ENCODE measurements around the gene SLC2A9. TPM values are rescaled to one million over a fixed set of nuclear protein-coding genes. Genes with fewer than 3 reads are reported as not detected.
"Not testable (repeated sequence)": the region's sequence is repeated elsewhere in the genome, so short reads cannot be mapped to it uniquely, and the experiment has no call there.

Gene SLC2A9
- total RNA-seq, 1 experiment from 2014 or later, result 0.24 TPM

DNA sequence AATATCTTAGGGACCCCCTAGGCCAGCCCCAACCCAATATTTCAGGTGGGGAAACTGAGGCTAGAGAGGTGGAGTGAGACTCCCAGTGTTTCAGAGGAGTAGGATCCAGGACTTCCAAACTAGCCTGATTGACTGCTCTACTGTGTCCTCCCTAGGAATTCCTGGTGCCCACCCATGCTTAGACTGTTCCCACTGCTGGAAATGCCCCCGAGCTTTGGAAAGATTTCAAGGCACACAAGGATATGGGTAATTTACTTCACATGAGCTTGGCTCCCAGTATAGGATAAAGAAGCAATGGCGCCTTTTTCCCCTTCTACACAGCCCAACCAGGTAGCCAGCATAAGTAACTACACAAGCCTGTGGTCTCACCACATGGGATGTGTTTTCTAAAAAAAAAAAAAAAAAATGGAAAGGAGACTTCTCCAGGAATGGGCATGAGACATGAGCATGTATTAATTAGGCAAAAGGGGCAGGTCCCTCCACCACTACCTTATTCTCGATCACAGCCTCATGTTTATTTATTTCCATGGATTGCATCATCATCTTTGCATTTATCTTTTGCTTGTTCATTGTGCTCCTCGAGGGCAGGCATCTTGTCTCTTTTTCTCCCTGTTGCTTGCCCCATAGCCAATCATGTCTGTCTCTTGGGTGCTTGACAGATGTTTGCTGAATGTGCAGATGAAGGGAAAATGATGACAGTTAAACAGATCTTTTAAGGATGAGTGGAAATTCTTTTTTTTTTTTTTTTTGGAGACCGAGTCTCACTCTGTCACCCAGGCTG lies 173.1 kb downstream of the SLC2A9 start:
- in situ Hi-C loops (cut with HindIII; ENCODE audit: low pct_unique_long_range_greater_than_20kb, low sequenced_read_pairs), result no loop called here
- no peak for DNase-seq (ENCODE audit: low read depth, low spot score)

DNA sequence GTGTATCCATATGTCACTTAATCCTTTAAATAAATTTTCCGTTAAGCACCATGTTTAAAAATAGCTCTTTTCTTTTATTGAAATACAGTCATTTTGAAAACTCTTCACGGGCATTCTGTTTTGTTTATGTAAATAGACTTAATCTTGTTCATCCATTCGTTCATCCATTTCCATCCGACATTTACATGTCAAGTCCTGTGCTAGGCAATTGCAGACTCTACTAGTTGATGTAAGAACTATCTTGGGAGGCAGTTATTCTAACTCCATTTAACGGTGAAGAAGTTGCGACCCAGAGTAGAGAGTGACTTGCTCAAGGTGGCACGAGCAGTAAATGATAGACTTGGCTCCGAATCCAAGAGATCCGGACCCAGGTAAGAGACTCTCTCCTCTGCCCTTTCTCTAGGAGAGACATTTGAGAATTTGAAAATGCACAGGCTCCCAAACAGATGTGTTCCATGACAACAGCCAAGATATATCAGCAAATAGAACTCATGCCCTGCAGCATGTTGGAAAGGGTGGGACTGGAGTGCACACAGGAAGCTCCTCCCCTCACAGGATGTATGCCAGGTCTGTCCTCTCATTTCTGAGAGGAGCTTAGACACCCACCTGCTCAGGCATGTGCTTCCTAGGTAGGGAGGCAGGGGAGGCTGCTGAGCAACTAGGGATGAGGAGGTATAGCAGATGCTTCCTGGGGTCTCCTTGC lies 175.4 kb downstream of the SLC2A9 start:
- in situ Hi-C loops (cut with HindIII; ENCODE audit: low pct_unique_long_range_greater_than_20kb, low sequenced_read_pairs), result no loop called here
- DNase-seq (ENCODE audit: low read depth, low spot score), result no peak

DNA sequence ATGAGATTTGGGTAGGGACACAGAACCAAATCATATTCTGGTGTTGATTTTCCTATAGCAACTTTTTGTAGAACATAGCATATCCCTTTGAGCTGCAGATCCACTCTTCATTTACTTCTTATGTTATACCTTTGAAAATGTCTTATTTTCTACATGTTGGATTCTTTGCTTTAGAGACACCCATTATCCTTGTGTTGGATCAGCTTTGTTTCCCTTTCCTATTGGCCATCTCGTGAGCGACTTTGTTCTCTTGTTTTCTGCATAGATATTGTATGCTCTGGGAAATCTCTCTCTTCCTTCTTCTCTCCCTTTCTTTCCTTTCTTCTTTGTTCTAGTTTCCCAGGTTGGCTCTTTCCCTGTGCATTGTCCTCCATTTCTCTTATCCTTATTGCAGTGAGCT lies 180.2 kb downstream of the SLC2A9 start:
- no peak for DNase-seq (ENCODE audit: low read depth, low spot score)
- in situ Hi-C loops (cut with HindIII; ENCODE audit: low pct_unique_long_range_greater_than_20kb, low sequenced_read_pairs), result no loop called here

DNA sequence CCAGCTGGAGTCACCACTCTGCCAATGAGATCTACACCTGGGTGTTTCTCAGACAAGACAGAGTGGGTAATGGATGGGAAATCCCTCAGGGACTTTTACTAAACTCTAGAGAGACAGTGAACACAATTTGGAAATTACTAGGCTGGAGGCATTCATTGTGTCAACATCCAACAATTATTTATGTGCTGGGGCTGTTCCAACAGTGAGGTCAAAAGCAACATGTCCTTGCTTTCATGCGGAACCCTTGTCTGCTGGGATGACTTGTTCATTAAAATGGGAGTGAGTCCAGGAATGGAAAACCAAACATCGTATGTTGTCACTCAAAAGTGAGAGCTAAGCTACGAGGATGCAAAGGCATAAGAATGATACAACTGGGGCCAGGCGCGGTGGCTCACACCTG lies 185.9 kb downstream of the SLC2A9 start:
- DNase-seq (ENCODE audit: low read depth, low spot score), result no peak
- in situ Hi-C loops (cut with HindIII; ENCODE audit: low pct_unique_long_range_greater_than_20kb, low sequenced_read_pairs), result no loop called here

DNA sequence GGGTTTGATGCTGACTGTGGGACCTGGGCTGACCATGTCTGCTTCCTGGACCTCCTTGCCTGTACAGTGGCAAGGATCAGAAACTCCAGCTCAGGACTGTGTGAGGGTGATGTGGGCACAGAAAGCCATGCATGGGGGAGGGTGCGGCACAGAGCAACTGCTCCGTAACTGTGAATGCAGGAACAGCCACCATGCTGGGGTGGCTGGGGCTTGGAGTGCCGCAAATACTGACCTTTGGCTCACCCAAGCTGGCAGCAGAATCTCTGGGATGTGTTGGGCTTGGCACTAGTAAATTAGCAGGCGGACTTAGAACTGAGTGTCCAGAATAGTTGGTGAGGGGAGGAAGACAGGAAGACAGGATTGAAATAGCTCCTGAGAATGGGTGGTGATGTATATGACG lies 187.9 kb downstream of the SLC2A9 start:
- in situ Hi-C loops (cut with HindIII; ENCODE audit: low pct_unique_long_range_greater_than_20kb, low sequenced_read_pairs), result no loop called here
- no peak for DNase-seq (ENCODE audit: low read depth, low spot score)

DNA sequence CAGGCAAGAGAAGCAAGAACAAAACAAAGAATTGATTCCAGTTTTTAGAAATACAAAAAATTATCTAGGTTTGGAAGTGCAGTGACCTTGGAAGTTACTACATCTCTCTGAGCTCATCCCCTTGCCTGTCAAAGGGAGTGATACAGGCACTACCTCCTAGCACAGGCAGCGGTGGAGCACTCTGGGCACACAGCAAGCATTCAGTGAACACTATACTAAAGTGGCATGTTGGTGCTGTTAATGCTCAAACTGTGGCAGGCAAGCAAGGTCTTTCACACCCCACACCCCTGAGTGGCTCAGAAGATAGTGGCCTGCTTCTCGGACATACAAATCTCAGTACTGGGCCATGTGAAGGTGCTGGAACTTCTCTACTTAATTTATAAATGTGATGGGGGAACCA lies 188.7 kb downstream of the SLC2A9 start:
- in situ Hi-C loops (cut with HindIII; ENCODE audit: low pct_unique_long_range_greater_than_20kb, low sequenced_read_pairs), result no loop called here
- DNase-seq (ENCODE audit: low read depth, low spot score), result no peak

DNA sequence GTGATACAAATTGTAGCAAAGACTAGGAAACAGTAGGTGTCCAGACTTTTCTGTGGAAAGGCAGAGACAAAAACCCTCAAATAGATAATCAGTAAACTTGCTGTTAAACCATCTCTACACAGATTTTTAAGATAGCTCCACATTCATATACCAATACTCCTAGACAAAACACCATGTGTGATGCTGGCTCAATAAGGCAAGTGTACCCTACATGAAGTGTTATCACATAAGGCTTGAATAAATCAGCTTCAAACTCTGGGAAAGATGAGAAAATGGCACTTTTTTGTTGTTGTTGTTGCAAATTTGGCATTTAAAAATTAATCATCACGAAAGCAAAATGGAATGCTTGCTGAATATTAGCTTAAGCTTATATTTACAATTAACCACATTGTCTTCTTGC lies 194.7 kb downstream of the SLC2A9 start:
- DNase-seq (ENCODE audit: low read depth, low spot score), result no peak
- in situ Hi-C loops (cut with HindIII; ENCODE audit: low pct_unique_long_range_greater_than_20kb, low sequenced_read_pairs), result no loop called here

DNA sequence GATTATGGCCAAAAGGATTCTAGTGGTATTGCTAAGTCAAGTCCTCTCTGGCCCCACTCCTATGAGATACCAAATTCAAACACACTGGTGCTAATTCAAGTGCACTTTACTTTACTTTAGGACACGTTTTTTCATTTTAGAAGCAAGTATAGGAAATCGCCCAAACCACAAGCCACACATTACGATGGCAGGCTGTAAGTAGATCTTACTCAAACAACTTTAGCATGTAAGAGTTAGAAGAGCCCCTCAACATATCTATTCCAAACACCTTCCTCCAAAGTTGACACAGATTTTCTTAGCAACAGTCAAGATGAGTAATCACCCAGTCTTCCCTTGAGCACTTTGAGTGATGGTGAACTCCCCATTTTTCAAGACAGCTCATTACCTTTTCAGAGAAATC lies 196.2 kb downstream of the SLC2A9 start:
- DNase-seq (ENCODE audit: low read depth, low spot score), result no peak
- in situ Hi-C loops (cut with HindIII; ENCODE audit: low pct_unique_long_range_greater_than_20kb, low sequenced_read_pairs), result no loop called here

DNA sequence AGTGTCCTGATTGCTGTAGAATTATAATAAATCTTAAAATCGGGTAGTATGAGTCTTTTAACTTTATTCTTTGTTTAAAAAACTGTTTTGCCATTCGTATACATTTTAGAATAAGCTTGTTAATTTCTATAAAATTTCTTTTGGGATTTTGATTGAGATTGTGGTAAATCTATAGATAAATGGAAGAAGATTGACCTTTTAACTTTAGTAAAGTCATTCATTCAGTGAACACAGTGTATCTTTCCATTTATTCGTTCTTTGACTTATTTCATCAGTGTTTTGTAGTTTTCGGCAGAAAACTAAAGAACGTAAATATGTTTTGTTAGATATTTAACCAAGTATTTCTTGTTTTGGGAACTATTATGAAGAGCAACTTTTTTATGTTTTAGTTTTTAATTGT lies 201.0 kb downstream of the SLC2A9 start:
- no peak for DNase-seq (ENCODE audit: low read depth, low spot score)
- in situ Hi-C loops (cut with HindIII; ENCODE audit: low pct_unique_long_range_greater_than_20kb, low sequenced_read_pairs), result no loop called here

DNA sequence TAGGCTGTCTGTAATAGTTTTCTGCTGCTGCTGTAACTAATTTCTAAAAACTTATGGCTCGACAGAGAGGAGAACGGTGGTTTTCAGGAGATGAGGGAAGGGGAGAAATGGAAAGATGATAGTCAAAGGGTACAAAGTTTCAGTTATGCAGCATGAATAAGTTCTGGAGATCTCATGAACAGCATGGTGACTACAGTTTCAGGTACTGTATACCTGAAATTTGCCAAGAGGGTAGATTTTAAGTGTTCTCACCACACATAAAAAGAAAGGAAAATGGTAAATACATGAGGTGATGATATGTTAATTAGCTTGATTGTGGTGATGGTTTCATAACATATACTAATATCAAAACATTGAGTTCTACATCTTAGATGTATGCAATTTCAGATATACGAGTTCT lies 205.0 kb downstream of the SLC2A9 start:
- in situ Hi-C loops (cut with HindIII; ENCODE audit: low pct_unique_long_range_greater_than_20kb, low sequenced_read_pairs), result no loop called here
- DNase-seq (ENCODE audit: low read depth, low spot score), result no peak

DNA sequence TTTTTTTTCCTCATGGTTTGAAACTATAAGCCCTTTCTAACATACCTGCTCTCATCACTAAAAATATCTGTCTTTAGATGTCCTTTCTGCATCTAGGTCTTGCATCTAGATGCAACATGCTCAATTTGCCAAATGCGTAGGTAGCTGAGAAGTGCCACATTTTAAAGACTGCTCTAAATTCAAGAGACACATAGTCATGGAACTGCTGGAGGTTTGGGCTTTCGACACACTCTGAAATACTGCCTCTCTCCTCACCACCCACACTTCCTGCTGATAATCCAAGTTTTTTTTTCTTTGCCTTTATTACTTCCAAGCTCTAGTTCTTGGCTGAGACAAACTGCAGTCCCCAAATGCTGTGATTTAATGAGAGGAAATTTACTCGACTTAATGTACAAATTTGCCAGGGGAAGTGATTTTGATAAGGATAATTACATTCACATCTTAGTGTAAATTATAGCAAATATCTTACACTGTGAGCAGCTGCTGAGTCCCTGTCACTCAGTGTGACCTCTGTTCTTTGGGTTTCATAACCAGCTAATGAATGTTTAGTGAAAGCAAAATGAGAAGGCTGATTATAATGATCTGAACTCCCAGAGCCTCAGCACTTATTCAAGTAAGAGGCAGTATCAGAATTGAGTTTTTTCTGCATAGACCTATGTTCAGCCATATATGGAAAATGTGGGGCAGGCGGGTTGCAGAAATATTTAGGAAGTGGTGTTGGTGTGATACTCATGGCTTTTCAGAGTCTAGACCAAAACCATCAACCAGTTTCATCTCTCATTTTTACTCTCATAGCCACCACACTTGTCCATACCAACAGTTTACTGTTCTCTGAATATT lies 208.6 kb downstream of the SLC2A9 start:
- no peak for DNase-seq (ENCODE audit: low read depth, low spot score)
- in situ Hi-C loops (cut with HindIII; ENCODE audit: low pct_unique_long_range_greater_than_20kb, low sequenced_read_pairs), result no loop called here

DNA sequence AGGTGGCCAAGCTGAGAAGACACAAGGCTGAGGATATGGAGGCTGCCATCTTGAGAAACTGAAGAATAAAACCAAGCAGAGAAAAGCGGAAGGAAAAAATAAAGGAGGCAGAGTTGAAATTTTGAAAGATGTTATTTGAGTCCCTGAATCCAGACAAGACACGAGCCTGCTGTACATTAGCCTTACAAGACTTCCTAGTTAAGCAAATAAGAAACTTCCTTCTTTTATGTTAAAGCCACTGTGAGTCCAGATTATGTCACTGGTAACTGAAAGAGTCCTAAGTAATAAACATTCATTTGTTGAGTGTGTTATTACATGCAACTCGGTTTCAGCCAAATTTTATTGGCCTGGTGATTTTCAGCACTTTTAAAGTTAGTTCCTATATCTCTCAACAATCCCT lies 209.5 kb downstream of the SLC2A9 start:
- in situ Hi-C loops (cut with HindIII; ENCODE audit: low pct_unique_long_range_greater_than_20kb, low sequenced_read_pairs), result no loop called here
- no peak for DNase-seq (ENCODE audit: low read depth, low spot score)

DNA sequence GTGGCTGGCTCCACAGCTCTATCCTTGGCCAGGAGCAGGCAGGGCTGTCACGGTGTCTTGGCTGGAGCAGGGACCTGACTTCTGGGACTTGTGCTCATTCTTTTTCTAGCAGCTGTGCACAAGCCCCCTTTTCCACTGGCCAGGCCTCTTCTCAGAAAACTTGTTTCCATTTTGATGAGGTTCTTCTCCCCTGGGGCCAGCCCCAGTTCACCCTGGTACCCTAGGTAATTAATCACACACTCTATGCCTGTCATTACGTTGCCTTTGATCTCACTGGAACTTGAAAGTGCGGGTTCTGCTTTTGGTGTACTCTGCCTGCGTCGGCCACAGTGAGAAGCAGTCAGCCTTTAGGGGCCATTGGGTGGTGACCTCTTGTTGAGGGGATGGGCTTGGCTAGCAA lies 213.2 kb downstream of the SLC2A9 start:
- in situ Hi-C loops (cut with HindIII; ENCODE audit: low pct_unique_long_range_greater_than_20kb, low sequenced_read_pairs), result no loop called here
- DNase-seq (ENCODE audit: low read depth, low spot score), result no peak

DNA sequence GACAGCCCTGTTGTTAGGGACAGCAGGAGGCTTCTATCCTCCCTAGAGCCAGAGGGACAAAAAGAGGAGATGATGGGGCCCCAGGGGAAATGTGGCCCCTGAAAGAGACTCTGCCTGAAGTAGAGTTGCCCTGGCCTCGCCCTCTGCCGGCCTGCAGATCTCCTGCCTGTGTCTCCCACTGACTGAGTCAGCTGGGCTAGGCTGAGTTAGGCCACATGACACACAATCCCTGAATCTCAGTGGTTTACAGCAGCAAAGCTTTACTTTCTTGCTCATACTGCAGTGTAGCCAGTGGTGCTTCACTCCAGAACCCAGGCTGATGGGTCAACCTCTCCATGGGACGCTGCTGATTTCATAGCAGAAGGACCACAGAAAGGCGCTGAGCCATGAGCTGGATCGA lies 216.4 kb downstream of the SLC2A9 start:
- in situ Hi-C loops (cut with HindIII; ENCODE audit: low pct_unique_long_range_greater_than_20kb, low sequenced_read_pairs), result no loop called here
- no peak for DNase-seq (ENCODE audit: low read depth, low spot score)

DNA sequence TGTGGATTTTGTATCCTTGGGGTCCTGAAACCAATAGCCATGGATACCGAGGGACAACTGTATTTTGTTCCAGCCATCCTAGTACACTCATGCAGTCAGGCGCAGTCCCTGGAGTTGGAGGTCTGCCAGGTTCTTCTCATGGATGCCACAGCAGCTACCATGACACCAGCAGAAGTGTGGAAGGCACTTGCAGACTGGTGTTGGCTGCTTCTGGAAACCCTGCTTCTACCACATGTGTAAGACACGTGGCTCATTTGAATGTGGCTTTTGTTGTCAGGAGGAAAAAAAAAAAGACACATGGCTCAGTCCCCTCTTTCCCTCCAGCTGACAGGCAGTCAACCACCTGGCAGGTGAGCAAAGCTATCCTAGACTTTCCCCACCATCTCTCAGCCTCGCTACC lies 220.4 kb downstream of the SLC2A9 start:
- no peak for DNase-seq (ENCODE audit: low read depth, low spot score)
- in situ Hi-C loops (cut with HindIII; ENCODE audit: low pct_unique_long_range_greater_than_20kb, low sequenced_read_pairs), result no loop called here

DNA sequence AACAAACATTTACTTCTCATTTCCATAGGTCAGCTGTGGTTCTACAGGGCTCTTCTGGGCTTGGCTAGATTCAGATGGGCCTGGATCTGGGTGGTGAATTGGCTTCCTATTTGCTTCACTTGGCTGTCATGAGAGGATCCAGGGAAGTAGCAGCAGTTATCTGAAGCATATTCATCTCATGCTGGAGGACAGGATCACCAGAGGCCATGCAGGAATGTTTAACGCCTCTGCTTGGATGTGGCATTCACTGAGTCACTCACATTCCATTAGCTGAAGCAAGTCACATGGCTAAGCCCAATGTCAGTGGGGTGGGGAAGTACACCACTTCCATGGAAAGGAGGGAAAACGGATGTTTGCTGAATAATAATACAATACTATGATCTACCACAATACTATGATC lies 224.7 kb downstream of the SLC2A9 start:
- in situ Hi-C loops (cut with HindIII; ENCODE audit: low pct_unique_long_range_greater_than_20kb, low sequenced_read_pairs); DNase-seq (ENCODE audit: low read depth, low spot score): not testable (repeated sequence)

DNA sequence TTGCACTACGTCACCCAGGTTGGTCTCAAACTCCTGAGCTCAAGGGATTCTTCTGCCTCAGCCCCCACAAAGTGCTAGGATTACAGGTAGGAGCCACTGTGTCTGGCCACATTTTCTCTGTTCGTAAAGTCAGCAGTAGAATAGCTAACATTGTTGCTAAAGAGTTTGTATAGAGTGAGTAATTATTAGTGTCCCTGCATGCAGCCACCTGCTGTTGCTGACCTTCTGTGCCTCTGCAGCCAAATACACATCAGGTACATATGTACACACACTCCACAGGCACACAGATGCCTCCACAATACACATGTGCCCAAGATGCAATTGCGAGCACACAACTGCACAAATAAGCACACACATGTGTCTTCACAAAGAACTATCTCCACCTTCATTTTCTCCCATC lies 228.9 kb downstream of the SLC2A9 start:
- in situ Hi-C loops (cut with HindIII; ENCODE audit: low pct_unique_long_range_greater_than_20kb, low sequenced_read_pairs), result no loop called here
- DNase-seq (ENCODE audit: low read depth, low spot score), result no peak

DNA sequence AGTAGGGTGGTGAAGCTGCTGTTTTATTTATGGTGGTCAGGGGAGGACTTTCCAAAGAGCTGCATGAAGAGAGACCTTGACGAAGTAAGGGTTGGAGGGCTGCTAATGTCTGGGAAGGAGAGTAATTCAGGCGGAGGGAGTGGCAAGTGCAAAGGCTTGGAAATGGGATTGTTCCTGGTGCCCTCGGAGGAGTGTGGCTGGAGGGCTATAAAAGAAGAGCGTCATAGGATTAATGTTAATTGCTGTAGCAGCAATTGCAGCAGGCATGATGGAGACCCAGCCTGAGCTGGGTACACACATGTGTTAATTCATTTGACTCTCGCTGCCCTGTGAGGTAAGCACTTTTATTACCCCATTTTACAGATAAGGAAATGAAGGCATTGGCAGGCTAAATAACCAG lies 235.4 kb downstream of the SLC2A9 start:
- in situ Hi-C loops (cut with HindIII; ENCODE audit: low pct_unique_long_range_greater_than_20kb, low sequenced_read_pairs); DNase-seq (ENCODE audit: low read depth, low spot score): not testable (repeated sequence)

DNA sequence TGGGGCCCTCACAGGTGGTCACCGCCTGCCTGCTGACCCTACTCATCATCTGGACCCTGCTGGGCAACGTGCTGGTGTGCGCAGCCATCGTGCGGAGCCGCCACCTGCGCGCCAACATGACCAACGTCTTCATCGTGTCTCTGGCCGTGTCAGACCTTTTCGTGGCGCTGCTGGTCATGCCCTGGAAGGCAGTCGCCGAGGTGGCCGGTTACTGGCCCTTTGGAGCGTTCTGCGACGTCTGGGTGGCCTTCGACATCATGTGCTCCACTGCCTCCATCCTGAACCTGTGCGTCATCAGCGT lies 239.2 kb downstream of the SLC2A9 start:
- DNase-seq (ENCODE audit: low read depth, low spot score), result no peak
- in situ Hi-C loops (cut with HindIII; ENCODE audit: low pct_unique_long_range_greater_than_20kb, low sequenced_read_pairs), result no loop called here
